PFSK-1 (cell line): ENCODE measurements around the gene ARHGEF2.

ENCODE experiments used
- FOXP2 ChIP-seq: optimal IDR thresholded peaks from 2 replicates; pipeline ENCODE3; 2011; ENCODE audit warnings: borderline replicate concordance, control low read depth, inconsistent platforms; ENCODE audit not compliant: insufficient read depth; ENCODE audit errors: extremely low read length, extremely low read depth
- POLR2AphosphoS5 ChIP-seq: IDR thresholded peaks from 2 replicates; pipeline ENCODE4 v1.6.1; 2012; ENCODE audit warnings: low read depth, mild to moderate bottlenecking, control low read depth, low read length, moderate library complexity
- REST ChIP-seq, 2 experiments: IDR thresholded peaks; 2 replicates each; pipeline versions ENCODE4 v1.6.1 to v1.8.0; 2011 to 2012; ENCODE audit warnings: low read depth in 2 of 2, low read length in 2 of 2, control low read depth in 1 of 2, inconsistent platforms in 1 of 2, mild to moderate bottlenecking in 1 of 2, moderate library complexity in 1 of 2; ENCODE audit not compliant: insufficient read depth in 1 of 2
- SIN3A ChIP-seq: IDR thresholded peaks from 2 replicates; pipeline ENCODE4 v1.6.1; 2012; ENCODE audit warnings: mild to moderate bottlenecking, low read length, moderate library complexity, borderline replicate concordance; ENCODE audit not compliant: insufficient read depth
- TAF1 ChIP-seq: IDR thresholded peaks from 2 replicates; pipeline ENCODE4 v1.6.1; 2012; ENCODE audit warnings: low read length, control low read depth, borderline replicate concordance; ENCODE audit not compliant: insufficient read depth

The ARHGEF2 gene

GRCh38 chr1:155944444-155944799 is 33.9 kb downstream of the ARHGEF2 start:
- TF ChIP-seq REST (IDR thresholded peaks at IDR 0.05; ENCODE audit: insufficient read depth in 1 of 2, low read depth in 2 of 2, low read length in 2 of 2) (no peak), POLR2AphosphoS5 (no peak), TAF1 (no peak), FOXP2 (no peak), SIN3A (no peak)

DNA sequence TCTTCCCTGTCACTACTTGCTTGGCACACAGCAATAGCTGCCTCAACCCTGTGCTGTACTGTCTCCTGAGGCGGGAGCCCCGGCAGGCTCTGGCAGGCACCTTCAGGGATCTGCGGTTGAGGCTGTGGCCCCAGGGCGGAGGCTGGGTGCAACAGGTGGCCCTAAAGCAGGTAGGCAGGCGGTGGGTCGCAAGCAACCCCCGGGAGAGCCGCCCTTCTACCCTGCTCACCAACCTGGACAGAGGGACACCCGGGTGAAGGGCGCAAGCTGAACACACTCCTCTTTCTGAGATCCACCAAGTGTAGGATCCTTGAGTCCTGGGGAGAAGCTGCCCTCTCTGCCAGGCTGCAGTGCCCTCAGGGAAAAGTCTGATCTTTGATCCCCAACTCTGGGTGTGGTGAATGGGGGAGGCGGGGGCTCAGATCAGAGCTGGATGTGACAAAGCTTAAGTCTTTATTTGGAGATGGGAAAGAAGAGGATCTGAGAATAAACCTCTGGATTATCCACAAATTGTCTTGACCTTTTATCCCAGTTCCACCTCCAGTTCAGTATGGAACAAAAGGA is 35.7 kb downstream of the ARHGEF2 start:
- TF ChIP-seq SIN3A (no peak), FOXP2 (no peak), TAF1 (no peak), POLR2AphosphoS5 (no peak), REST (IDR thresholded peaks at IDR 0.05; ENCODE audit: insufficient read depth in 1 of 2, low read depth in 2 of 2, low read length in 2 of 2) (no peak)

- no peak for TF ChIP-seq REST (IDR thresholded peaks at IDR 0.05; ENCODE audit: insufficient read depth in 1 of 2, low read depth in 2 of 2, low read length in 2 of 2)
- no peak for TF ChIP-seq FOXP2
- no peak for TF ChIP-seq POLR2AphosphoS5
- no peak for TF ChIP-seq TAF1
Measured at GRCh38 chr1:155941845-155942531, 36.4 kb downstream of the ARHGEF2 start.

DNA sequence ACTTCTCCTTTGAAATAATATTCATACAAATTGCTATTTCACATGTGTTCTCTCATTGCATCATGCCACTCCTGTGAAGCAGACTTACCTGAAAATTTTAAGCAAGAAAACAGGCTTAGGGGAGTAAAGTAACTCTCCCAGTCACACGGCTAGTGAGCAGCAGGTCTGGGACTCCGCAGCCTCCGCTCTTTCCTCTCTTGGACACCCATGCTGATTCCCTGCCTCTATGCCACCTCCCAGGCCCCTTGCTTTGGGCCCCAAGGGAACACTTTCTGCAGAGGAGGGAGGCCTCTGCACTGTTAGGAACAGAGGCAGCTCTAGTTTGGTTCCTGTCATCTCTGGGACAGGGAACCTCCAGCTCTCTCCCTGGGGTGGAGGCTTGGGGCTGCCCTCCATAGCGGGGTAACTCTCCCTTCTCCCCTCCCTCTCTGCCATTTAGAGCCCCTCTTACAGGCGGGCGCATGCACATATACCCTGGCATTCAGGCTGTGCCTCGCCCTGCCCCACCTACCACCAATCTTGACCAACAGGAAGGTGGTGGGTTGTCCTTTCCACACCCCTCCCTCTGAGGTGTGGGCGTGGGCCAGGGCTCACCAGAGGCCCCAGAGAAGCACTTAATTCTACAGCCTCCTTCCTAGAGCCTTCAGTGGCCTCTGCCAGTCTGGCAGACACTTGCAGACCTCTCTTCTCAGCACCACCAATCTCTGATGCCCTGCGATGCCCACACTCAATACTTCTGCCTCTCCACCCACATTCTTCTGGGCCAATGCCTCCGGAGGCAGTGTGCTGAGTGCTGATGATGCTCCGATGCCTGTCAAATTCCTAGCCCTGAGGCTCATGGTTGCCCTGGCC is 37.1 kb downstream of the ARHGEF2 start, which contains the start of gene RXFP4:
Gene RXFP4 (plus strand): TSS at position 646 of the 852 bp plus-strand sequence. CDS start 72 bp downstream, at position 718.
- TF ChIP-seq FOXP2 = no peak
- TF ChIP-seq REST (IDR thresholded peaks at IDR 0.05; ENCODE audit: insufficient read depth in 1 of 2, low read depth in 2 of 2, low read length in 2 of 2) = no peak
- TF ChIP-seq SIN3A = no peak
- no peak for TF ChIP-seq TAF1
- TF ChIP-seq POLR2AphosphoS5 = no peak
